WI38 (cell line): ENCODE results near the gene MESD.

ENCODE experiments used
- H3K4me3 ChIP-seq: 2 replicates; pipeline ENCODE4 v1.5.1; 2011; ENCODE audit warnings: low read depth, mild to moderate bottlenecking, control low read depth, low read length
- CTCF ChIP-seq: IDR thresholded peaks from 2 replicates; pipeline ENCODE4 v1.5.1; 2012; ENCODE audit warnings: low read depth, mild to moderate bottlenecking, control low read depth, low read length

Gene MESD

DNA sequence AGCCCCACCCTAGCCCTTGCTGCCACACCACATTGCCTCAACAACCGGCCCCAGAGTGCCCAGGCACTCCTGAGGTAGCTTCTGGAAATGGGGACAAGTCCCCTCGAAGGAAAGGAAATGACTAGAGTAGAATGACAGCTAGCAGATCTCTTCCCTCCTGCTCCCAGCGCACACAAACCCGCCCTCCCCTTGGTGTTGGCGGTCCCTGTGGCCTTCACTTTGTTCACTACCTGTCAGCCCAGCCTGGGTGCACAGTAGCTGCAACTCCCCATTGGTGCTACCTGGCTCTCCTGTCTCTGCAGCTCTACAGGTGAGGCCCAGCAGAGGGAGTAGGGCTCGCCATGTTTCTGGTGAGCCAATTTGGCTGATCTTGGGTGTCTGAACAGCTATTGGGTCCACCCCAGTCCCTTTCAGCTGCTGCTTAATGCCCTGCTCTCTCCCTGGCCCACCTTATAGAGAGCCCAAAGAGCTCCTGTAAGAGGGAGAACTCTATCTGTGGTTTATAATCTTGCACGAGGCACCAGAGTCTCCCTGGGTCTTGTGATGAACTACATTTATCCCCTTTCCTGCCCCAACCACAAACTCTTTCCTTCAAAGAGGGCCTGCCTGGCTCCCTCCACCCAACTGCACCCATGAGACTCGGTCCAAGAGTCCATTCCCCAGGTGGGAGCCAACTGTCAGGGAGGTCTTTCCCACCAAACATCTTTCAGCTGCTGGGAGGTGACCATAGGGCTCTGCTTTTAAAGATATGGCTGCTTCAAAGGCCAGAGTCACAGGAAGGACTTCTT, 39.1 kb downstream of the MESD start:
- no peak for TF ChIP-seq CTCF
- H3K4me3 ChIP-seq = no peak overlapping the region

GRCh38 chr15:80949756-80950155, 39.9 kb downstream of the MESD start:
- TF ChIP-seq CTCF = no peak
- H3K4me3 ChIP-seq = no peak overlapping the region

GRCh38 chr15:80948651-80949292, 40.8 kb downstream of the MESD start:
- no peak for TF ChIP-seq CTCF

GRCh38 chr15:80946576-80946975, 43.0 kb downstream of the MESD start:
- no peak overlapping the region for H3K4me3 ChIP-seq
- TF ChIP-seq CTCF = no peak

More at GRCh38 chr15:80948651-80949292, 40.8 kb downstream of the MESD start:
- no peak overlapping the region for H3K4me3 ChIP-seq

GRCh38 chr15:80945605-80946004, 44.0 kb downstream of the MESD start:
- H3K4me3 ChIP-seq = no peak overlapping the region
- no peak for TF ChIP-seq CTCF

DNA sequence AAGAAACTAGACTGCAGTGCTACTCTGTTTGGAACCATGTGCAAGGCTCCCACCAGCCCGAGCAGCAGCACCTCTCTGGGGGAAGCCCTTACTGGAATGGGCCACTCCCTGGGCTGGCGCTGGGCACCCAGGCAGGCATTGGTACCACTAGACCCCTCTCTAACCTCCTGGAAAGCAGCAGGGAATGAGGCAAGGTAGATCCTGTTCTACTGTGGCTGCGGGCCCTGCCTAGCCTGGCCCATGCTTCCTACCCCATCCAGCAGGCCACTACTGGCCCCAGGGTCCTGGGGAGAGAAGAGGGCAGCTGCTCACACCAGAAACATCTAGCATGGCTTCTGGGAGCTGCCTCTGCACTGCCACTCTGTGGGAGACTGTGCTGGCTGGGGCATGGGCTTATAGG, 44.8 kb downstream of the MESD start:
- no peak overlapping the region for H3K4me3 ChIP-seq
- no peak for TF ChIP-seq CTCF
